Activated T-helper 2 cell treated with anti-CD3 and anti-CD28 coated beads, Interferon-gamma antibody, Interleukin-2, Interleukin-4, amounts not matched to agents 10 μg/mL and 5 μg/mL and 100 μg/mL, durations not matched to agents 14 hours and 24 hours and 36 hours (primary cell): ENCODE data around the gene CORO6. TPM values are rescaled to one million over a fixed set of nuclear protein-coding genes. Genes with fewer than 3 reads are reported as not detected.
"Not testable (repeated sequence)": the region's sequence is repeated elsewhere in the genome, so short reads cannot be mapped to it uniquely, and the experiment has no call there.

Source experiments
- DNase-seq: peaks from one replicate; pipeline ENCODE4 v3.0.0; 2021; ENCODE audit warnings: low spot score
- H3K27ac Mint-ChIP-seq: one replicate; pipeline ENCODE4 v1.8.0; 2021; ENCODE audit warnings: mixed read lengths
- H3K27me3 Mint-ChIP-seq: one replicate; pipeline ENCODE4 v1.8.0; 2021; ENCODE audit warnings: low read depth, mixed read lengths
- H3K36me3 Mint-ChIP-seq: one replicate; pipeline ENCODE4 v1.8.0; 2021; ENCODE audit warnings: low read depth, mixed read lengths
- H3K4me1 Mint-ChIP-seq: one replicate; pipeline ENCODE4 v1.8.0; 2021; ENCODE audit warnings: low read depth, mixed read lengths
- H3K4me3 Mint-ChIP-seq: one replicate; pipeline ENCODE4 v1.8.0; 2021; ENCODE audit warnings: low read depth, mild to moderate bottlenecking, moderate library complexity, mixed read lengths
- H3K9me3 Mint-ChIP-seq: one replicate; pipeline ENCODE4 v1.8.0; 2021; ENCODE audit warnings: mixed read lengths
- intact Hi-C: fragments of 100-400 bp; cut with micrococcal nuclease; formaldehyde crosslinking; loops from one replicate; pipeline ENCODE4 v1.15.1; 2023
- total RNA-seq: library from RNA; stranded (reverse); gene quantifications from 2 replicates; pipeline ENCODE4 v1.2.3, GENCODE V29; 2022

Gene CORO6
- total RNA-seq, 1 donor from 2014 or later, result 3.1 TPM

- intact Hi-C loops, H3K4me3 Mint-ChIP-seq, DNase-seq, H3K27ac Mint-ChIP-seq, H3K4me1 Mint-ChIP-seq, H3K27me3 Mint-ChIP-seq, H3K9me3 Mint-ChIP-seq: not testable (repeated sequence)
- peaks cover 38% of the 10 kb centered on the region for H3K36me3 Mint-ChIP-seq
These were observed 29.2 kb upstream of the CORO6 start for GRCh38 chr17:29651913-29652312.

DNA sequence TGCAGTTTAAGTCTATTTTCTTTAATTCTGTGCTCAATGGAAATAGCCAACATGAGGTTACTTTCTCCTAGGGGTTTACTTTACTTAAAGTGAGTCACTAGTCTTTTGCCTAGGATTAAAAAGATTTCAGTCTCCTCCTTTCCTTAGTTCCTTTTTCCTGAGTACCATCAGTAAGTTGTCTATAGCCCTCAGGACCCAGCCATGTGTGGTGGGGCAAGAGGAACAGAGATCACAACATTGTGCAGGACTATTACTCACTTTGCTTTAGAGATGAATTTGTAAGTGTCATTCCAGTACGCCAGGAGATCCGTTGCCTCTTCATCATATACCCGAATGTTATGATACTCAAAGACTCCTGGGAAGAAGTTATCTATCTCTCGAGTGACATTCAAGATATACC, 27.7 kb upstream of the CORO6 start:
- intact Hi-C loops, result no loop called here
- DNase-seq, result no peak
- Mint-ChIP-seq H3K9me3 (no peaks in the 10 kb centered on the region), H3K36me3 (peaks cover 34% of the 10 kb centered on the region), H3K4me3 (no peak overlapping the region), H3K4me1 (peaks cover 8% of the 10 kb centered on the region), H3K27ac (no peak overlapping the region), H3K27me3 (no peaks in the 10 kb centered on the region)

DNA sequence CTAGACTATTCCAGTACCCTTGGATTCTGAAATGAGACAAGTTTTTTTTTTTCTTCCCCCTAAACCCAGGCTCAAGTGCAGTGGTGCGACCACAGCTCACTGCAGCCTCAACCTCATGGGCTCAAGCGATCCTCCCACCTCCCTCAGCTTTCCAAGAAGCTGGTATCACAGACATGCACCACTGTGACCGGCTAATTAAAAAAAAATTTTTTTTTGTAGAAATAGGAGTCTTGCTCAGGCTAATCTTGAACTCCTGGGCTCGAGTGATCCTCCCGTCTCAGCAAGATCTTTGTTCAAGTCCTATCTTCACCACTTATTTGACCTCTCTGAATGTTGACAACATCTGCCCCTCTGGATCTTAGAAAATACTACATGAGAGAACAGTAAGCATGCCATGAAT, 26.6 kb upstream of the CORO6 start:
- peaks cover 40% of the 10 kb centered on the region for H3K36me3 Mint-ChIP-seq
- H3K27ac Mint-ChIP-seq, result no peak overlapping the region
- H3K4me3 Mint-ChIP-seq, result no peak overlapping the region

GRCh38 chr17:29648005-29648404, 25.3 kb upstream of the CORO6 start:
- intact Hi-C loops, result no loop called here
- no peak for DNase-seq
- Mint-ChIP-seq H3K4me1 (peaks cover 15% of the 10 kb centered on the region), H3K36me3 (peaks cover 40% of the 10 kb centered on the region), H3K27me3 (no peaks in the 10 kb centered on the region), H3K9me3 (no peaks in the 10 kb centered on the region), H3K4me3 (no peak overlapping the region), H3K27ac (no peak overlapping the region)

More for the DNA sequence above, 26.6 kb upstream of the CORO6 start:
- no peaks in the 10 kb centered on the region for H3K27me3 Mint-ChIP-seq
- H3K9me3 Mint-ChIP-seq, result no peaks in the 10 kb centered on the region
- H3K4me1 Mint-ChIP-seq, result peaks cover 15% of the 10 kb centered on the region
- DNase-seq, result no peak
- intact Hi-C loops, result no loop called here

GRCh38 chr17:29645515-29646051, 22.9 kb upstream of the CORO6 start:
- DNase-seq, result no peak
- no peaks in the 10 kb centered on the region for H3K9me3 Mint-ChIP-seq
- H3K36me3 Mint-ChIP-seq, result peaks cover 46% of the 10 kb centered on the region
- peak overlapping the region; percentile 42 for H3K27ac Mint-ChIP-seq
- peaks cover 20% of the 10 kb centered on the region for H3K4me1 Mint-ChIP-seq
- H3K27me3 Mint-ChIP-seq, result no peaks in the 10 kb centered on the region
- intact Hi-C loops, result no loop called here
- H3K4me3 Mint-ChIP-seq, result no peak overlapping the region

- Mint-ChIP-seq H3K36me3 (peaks cover 35% of the 10 kb centered on the region), H3K27me3 (no peaks in the 10 kb centered on the region), H3K4me1 (peaks cover 29% of the 10 kb centered on the region), H3K27ac (no peak overlapping the region), H3K9me3 (no peaks in the 10 kb centered on the region), H3K4me3 (no peak overlapping the region)
- no peak for DNase-seq
- intact Hi-C loops, result no loop called here
These were observed 21.1 kb upstream of the CORO6 start for GRCh38 chr17:29643817-29644160.

DNA sequence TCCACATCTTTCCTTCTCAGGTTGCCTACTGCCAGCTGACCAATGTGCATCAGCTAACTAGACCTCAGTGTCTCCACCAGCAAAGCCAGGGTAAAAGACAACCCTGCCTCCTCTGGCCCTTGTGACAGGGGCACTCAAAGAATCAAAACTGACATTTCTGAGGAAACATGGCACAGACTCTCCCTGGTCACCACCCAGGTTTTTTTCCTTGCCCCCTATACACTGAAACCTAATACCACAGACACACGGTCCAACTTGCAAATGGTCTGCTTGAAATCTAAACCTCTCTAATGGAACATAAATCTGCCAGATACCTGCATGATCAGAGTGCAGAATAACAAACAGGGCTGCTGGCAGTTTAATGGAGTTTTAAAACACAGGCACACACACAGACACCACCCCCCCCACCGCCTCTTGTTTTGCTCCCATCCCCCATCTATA, 19.5 kb upstream of the CORO6 start:
- peaks cover 29% of the 10 kb centered on the region for H3K4me1 Mint-ChIP-seq
- peaks cover 27% of the 10 kb centered on the region for H3K36me3 Mint-ChIP-seq
- peak overlapping the region; percentile 24 for H3K27ac Mint-ChIP-seq

DNA sequence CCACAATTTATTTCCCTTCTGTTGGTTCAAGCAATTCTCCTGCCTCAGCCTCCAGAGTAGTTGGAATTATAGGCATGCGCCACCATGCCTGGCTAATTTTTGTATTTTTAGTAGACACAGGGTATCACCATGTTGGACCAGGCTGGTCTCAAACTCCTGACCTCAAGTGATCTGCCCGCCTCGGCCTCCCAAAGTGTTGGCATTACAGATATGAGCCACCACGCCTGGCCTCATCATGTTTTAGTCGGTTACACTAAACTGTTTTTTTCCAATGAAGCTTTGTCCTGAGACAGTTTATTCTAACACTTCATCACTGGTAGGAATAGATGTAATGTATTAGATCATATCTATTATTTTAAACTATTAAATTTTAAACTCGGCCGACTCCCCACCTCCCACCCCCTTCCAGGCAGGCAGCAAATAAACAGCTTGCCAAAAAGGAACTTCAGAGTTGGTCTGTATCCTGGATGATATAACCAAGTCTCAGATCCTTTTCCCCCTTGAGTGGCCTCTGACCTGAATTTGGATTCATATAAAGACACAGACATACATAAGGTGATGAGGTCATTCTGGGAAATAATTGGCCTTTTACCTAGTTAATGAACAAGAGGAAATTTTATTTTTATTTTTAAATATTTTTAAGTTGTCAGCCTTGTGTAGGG, 18.4 kb upstream of the CORO6 start:
- Mint-ChIP-seq H3K36me3 (peaks cover 33% of the 10 kb centered on the region), H3K4me3 (no peak overlapping the region), H3K27me3 (no peaks in the 10 kb centered on the region), H3K4me1 (peaks cover 28% of the 10 kb centered on the region), H3K9me3 (no peaks in the 10 kb centered on the region), H3K27ac (no peak overlapping the region)
- intact Hi-C loops, result no loop called here
- no peak for DNase-seq

More for the DNA sequence above, 19.5 kb upstream of the CORO6 start:
- DNase-seq, result no peak
- H3K9me3 Mint-ChIP-seq, result no peaks in the 10 kb centered on the region
- intact Hi-C loops, result no loop called here
- no peaks in the 10 kb centered on the region for H3K27me3 Mint-ChIP-seq
- no peak overlapping the region for H3K4me3 Mint-ChIP-seq

DNA sequence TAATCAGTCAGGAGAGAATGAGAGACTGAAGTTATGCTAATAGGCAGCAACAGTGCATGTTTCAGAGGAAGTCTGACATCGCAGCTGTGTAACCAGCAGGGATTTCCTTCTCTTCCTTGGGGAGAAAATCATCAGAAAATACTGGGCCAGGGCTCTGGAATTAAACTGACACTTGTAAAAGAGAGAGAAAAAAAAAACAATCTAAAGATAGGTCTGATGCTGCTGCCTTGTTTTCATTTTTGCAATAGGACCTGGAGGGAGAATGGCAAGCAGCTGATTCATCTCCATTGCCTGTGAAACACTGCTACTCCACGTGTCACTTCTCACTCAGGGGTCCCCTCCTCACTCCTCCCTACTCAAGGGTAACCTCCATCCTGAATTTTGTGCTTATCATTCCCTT, 17.7 kb upstream of the CORO6 start:
- Mint-ChIP-seq H3K27ac (peak overlapping the region; percentile 67), H3K27me3 (no peaks in the 10 kb centered on the region), H3K36me3 (peaks cover 32% of the 10 kb centered on the region), H3K4me1 (peaks cover 21% of the 10 kb centered on the region), H3K9me3 (no peaks in the 10 kb centered on the region), H3K4me3 (no peak overlapping the region)
- intact Hi-C loops, result no loop called here
- no peak for DNase-seq

DNA sequence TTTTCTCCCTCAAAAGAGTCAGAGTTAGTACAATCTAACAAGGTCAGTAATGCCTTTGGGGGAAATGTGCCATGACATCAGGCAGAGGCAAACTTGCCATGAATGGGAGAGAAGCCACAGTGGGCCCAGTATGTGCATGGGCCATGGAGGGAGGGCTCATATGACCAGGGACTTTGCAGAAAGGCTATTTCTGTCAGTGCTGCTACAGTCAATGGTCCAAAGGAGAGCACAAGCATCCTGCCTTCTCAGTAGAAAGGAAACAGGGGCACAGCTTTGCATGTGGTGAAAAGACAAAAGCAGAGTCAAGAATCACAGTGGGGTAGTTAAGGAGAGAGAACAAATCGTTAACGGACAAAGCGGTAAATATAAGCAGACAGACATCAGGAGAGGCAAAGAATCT, 11.2 kb upstream of the CORO6 start:
- Mint-ChIP-seq H3K27me3 (no peaks in the 10 kb centered on the region), H3K27ac (no peak overlapping the region), H3K4me1 (peaks cover 15% of the 10 kb centered on the region), H3K36me3 (peaks cover 50% of the 10 kb centered on the region), H3K9me3 (no peaks in the 10 kb centered on the region), H3K4me3 (no peak overlapping the region)
- intact Hi-C loops, result no loop called here
- no peak for DNase-seq

- intact Hi-C loops, result no loop called here
- Mint-ChIP-seq H3K4me1 (peaks cover 21% of the 10 kb centered on the region), H3K9me3 (no peaks in the 10 kb centered on the region), H3K27me3 (no peaks in the 10 kb centered on the region), H3K27ac (no peak overlapping the region), H3K4me3 (no peak overlapping the region), H3K36me3 (peaks cover 56% of the 10 kb centered on the region)
- no peak for DNase-seq
These were observed 8.0 kb upstream of the CORO6 start for GRCh38 chr17:29630630-29631193.

DNA sequence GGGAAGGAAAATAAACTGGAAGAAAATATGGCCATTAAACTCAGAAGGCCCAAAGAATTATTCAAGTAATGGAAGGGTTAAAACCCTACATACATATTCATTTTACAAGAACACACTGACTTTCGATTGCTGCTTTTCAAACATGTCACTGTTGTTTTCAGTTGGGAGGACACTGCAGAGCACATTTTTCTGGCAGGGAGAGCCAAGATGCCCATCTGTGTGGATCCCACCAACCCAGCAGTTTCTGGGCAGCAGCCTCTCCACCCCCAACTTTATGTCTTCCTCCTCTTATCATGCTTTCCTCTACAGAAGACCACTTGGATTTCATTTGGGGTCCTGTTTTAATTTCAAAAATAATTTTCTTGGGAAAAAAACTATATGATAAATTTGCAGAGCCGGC, 7.1 kb upstream of the CORO6 start:
- no peak overlapping the region for H3K4me3 Mint-ChIP-seq
- no peak overlapping the region for H3K27ac Mint-ChIP-seq
- no peak for DNase-seq
- peaks cover 57% of the 10 kb centered on the region for H3K36me3 Mint-ChIP-seq
- intact Hi-C loops, result no loop called here
- no peaks in the 10 kb centered on the region for H3K27me3 Mint-ChIP-seq
- H3K9me3 Mint-ChIP-seq, result no peaks in the 10 kb centered on the region
- H3K4me1 Mint-ChIP-seq, result peaks cover 30% of the 10 kb centered on the region

- Mint-ChIP-seq H3K27ac (peak overlapping the region; percentile 10), H3K4me3 (no peak overlapping the region), H3K4me1 (peaks cover 38% of the 10 kb centered on the region), H3K36me3 (peaks cover 51% of the 10 kb centered on the region), H3K27me3 (no peaks in the 10 kb centered on the region), H3K9me3 (no peaks in the 10 kb centered on the region)
- no peak for DNase-seq
- intact Hi-C loops, result no loop called here
These were observed 5.9 kb upstream of the CORO6 start for GRCh38 chr17:29628644-29629043.
